ENCODE data around the gene GALM.

Gene GALM

DNA sequence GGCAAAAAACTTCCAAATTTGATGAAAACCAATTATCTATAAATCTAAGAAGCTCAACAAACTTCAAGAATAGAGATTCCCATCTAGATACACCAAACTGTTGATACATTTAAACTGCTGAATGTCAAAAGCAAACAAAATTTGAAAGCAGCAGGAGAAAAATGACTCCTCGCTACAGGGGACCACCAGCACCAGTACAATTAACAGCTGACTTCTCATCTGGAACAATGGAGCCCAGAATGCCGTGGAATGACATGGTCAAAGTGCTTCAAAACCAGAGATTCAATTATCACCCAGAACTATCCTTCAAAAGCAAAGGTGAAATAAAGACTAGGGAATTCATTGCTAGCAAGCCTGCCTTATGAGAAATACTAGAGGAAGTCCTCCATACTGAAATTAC, 73.6 kb downstream of the GALM start:
- TF ChIP-seq, protein P1, sequence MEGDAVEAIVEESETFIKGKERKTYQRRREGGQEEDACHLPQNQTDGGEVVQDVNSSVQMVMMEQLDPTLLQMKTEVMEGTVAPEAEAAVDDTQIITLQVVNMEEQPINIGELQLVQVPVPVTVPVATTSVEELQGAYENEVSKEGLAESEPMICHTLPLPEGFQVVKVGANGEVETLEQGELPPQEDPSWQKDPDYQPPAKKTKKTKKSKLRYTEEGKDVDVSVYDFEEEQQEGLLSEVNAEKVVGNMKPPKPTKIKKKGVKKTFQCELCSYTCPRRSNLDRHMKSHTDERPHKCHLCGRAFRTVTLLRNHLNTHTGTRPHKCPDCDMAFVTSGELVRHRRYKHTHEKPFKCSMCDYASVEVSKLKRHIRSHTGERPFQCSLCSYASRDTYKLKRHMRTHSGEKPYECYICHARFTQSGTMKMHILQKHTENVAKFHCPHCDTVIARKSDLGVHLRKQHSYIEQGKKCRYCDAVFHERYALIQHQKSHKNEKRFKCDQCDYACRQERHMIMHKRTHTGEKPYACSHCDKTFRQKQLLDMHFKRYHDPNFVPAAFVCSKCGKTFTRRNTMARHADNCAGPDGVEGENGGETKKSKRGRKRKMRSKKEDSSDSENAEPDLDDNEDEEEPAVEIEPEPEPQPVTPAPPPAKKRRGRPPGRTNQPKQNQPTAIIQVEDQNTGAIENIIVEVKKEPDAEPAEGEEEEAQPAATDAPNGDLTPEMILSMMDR (IDR thresholded peaks at IDR 0.05) = no peak

DNA sequence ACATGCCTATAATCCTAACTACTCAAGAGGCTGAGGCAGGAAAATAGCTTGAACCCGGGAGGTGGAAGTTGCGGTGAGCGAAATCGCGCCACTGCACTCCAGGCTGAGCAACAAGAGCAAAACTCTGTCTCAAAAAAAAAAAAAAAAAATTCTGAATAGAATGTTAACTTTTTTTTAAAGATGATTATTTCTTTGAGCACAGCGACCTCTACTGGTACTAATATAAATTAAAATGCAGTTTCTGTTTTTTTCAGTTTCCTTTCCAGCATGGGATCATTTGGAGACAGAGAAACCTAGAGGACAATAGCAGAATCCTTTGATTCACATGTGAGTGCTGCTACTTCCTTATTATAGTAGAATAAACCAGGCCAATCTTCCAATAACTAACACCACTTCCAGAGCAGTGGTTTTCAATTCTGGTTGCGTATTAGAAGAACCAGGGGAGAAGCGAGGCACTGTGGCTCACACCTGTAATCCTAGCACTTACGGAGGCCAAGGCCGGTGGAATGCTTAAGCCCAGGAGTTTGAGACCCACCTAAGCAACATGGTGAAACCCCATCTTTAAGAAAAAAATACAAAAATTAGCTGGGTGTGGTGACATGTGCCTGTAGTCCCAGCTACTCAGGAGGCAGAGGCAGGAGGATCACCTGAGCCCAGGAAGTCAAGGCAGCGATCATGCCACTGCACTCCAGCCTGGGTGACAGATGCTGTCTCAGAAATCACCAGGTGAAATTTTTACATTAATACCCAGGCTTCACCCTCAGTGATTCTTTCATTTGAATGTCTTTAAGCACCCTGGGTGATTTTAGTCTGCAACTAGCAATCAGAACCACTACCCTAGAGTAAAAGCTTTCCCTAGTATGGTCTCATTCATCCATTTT, 75.2 kb downstream of the GALM start:
- H3K36me3 ChIP-seq (ENCODE audit: control insufficient read depth, insufficient read depth, low read length) = no peaks in the 10 kb centered on the region
- H3K27ac ChIP-seq = no peak overlapping the region
- no peak overlapping the region for H3K4me3 ChIP-seq (ENCODE audit: low read depth, low read length)
- no peak overlapping the region for H3K9ac ChIP-seq
- no peak overlapping the region for H3K4me2 ChIP-seq (ENCODE audit: low read length)
- H3K27me3 ChIP-seq (ENCODE audit: control insufficient read depth, insufficient read depth, low read length) = no peaks in the 10 kb centered on the region
- no peaks in the 10 kb centered on the region for H3K4me1 ChIP-seq
- TF ChIP-seq, protein P1 (IDR thresholded peaks at IDR 0.05) = peak; percentile 73
- peaks cover 2% of the 10 kb centered on the region for H3K9me3 ChIP-seq (ENCODE audit: control insufficient read depth, low read length)
- H2AFZ ChIP-seq = no peak overlapping the region
- H3K79me2 ChIP-seq = no peaks in the 10 kb centered on the region

More for the DNA sequence above, 73.6 kb downstream of the GALM start:
- no peak overlapping the region for H3K4me2 ChIP-seq (ENCODE audit: low read length)
- H3K9me3 ChIP-seq (ENCODE audit: control insufficient read depth, low read length) = peaks cover 2% of the 10 kb centered on the region
- H3K4me1 ChIP-seq = no peaks in the 10 kb centered on the region
- no peak overlapping the region for H3K9ac ChIP-seq
- H3K36me3 ChIP-seq (ENCODE audit: control insufficient read depth, insufficient read depth, low read length) = no peaks in the 10 kb centered on the region
- no peaks in the 10 kb centered on the region for H3K79me2 ChIP-seq
- H2AFZ ChIP-seq = no peak overlapping the region
- H3K27ac ChIP-seq = no peak overlapping the region
- H3K27me3 ChIP-seq (ENCODE audit: control insufficient read depth, insufficient read depth, low read length) = no peaks in the 10 kb centered on the region
- no peak overlapping the region for H3K4me3 ChIP-seq (ENCODE audit: low read depth, low read length)

- H3K4me1 ChIP-seq = peaks cover 13% of the 10 kb centered on the region
- H3K36me3 ChIP-seq (ENCODE audit: control insufficient read depth, insufficient read depth, low read length) = no peaks in the 10 kb centered on the region
Observed at GRCh38 chr2:38742797-38743559, 77.1 kb downstream of the GALM start.

GRCh38 chr2:38743672-38744398, 77.9 kb downstream of the GALM start:
- TF ChIP-seq, protein P1 (IDR thresholded peaks at IDR 0.05) = no peak
- H3K27ac ChIP-seq = no peak overlapping the region
- no peaks in the 10 kb centered on the region for H3K36me3 ChIP-seq (ENCODE audit: control insufficient read depth, insufficient read depth, low read length)
- no peak overlapping the region for H3K4me3 ChIP-seq (ENCODE audit: low read depth, low read length)
- H3K79me2 ChIP-seq = peaks cover 11% of the 10 kb centered on the region
- peaks cover 2% of the 10 kb centered on the region for H3K9me3 ChIP-seq (ENCODE audit: control insufficient read depth, low read length)
- peaks cover 18% of the 10 kb centered on the region for H3K4me1 ChIP-seq
- no peak overlapping the region for H3K4me2 ChIP-seq (ENCODE audit: low read length)
- H2AFZ ChIP-seq = no peak overlapping the region
- no peak overlapping the region for H3K9ac ChIP-seq
- H3K27me3 ChIP-seq (ENCODE audit: control insufficient read depth, insufficient read depth, low read length) = no peaks in the 10 kb centered on the region

More at GRCh38 chr2:38742797-38743559, 77.1 kb downstream of the GALM start:
- Histone ChIP-seq H2AFZ (no peak overlapping the region), H3K27ac (no peak overlapping the region), H3K4me3 (ENCODE audit: low read depth, low read length) (no peak overlapping the region), H3K27me3 (ENCODE audit: control insufficient read depth, insufficient read depth, low read length) (no peaks in the 10 kb centered on the region), H3K9me3 (ENCODE audit: control insufficient read depth, low read length) (peaks cover 2% of the 10 kb centered on the region), H3K4me2 (ENCODE audit: low read length) (no peak overlapping the region), H3K79me2 (peaks cover 6% of the 10 kb centered on the region), H3K9ac (no peak overlapping the region)
- TF ChIP-seq, protein P1 (IDR thresholded peaks at IDR 0.05) = no peak

All from parathyroid adenoma (tissue), 2 donors.